IMR-90 (cell line): Measurements from ENCODE around the gene SLC25A19. TPM values are rescaled to one million over a fixed set of nuclear protein-coding genes. Genes with fewer than 3 reads are reported as not detected.

ENCODE experiments used
- ATAC-seq: fragments of 200-7000 bp; cut with Tn5 transposase; 2 replicates; pipeline ENCODE4 v1.9.1; 2020; ENCODE audit warnings: low read depth, mild to moderate bottlenecking, moderate library complexity
- BruUV-seq: library from RNA; stranded (reverse); fragments of 400-500 nt; replicated peaks from 2 replicates; lab custom pipeline; 2021; lab: Mats Ljungman, UMichigan
- CTCF ChIA-PET: fragments of 300-600 bp; formaldehyde crosslinking; extraction: SDS; loops from one replicate; lab custom pipeline; 2021; ENCODE audit warnings: antibody characterized with exemption; lab: Yijun Ruan, JAX
- POLR2A ChIA-PET: fragments of 300-600 bp; sonication (Branson Sonifier 250); formaldehyde crosslinking; loops from one replicate; lab custom pipeline; 2022; ENCODE audit warnings: antibody characterized with exemption; ENCODE audit not compliant: unreplicated experiment; lab: Charles Lee
- DNase-seq: peaks from one replicate; pipeline ENCODE4 v3.0.0; 2013
- H2AFZ ChIP-seq: replicated peaks from 2 replicates; pipeline ENCODE3; 2013; ENCODE audit warnings: low read length, mild to moderate bottlenecking; ENCODE audit not compliant: poor library complexity
- H2AK5ac ChIP-seq: 2 replicates; pipeline ENCODE4 v1.6.1; 2013; ENCODE audit warnings: low read depth, low read length, inconsistent platforms
- H2AK9ac ChIP-seq: replicated peaks from 2 replicates; pipeline ENCODE3; 2013; ENCODE audit warnings: mild to moderate bottlenecking, low read depth, low read length, moderate library complexity; ENCODE audit not compliant: poor library complexity
- H2BK120ac ChIP-seq: 2 replicates; pipeline ENCODE4 v1.6.1; 2013; ENCODE audit warnings: low read depth, low read length, inconsistent platforms
- H2BK15ac ChIP-seq: 3 replicates; pipeline ENCODE4 v1.6.1; 2013; ENCODE audit warnings: low read depth, low read length, inconsistent platforms
- H2BK20ac ChIP-seq: 2 replicates; pipeline ENCODE4 v1.6.1; 2013; ENCODE audit warnings: low read depth, mild to moderate bottlenecking, inconsistent platforms, low read length, moderate library complexity
- H2BK5ac ChIP-seq: 2 replicates; pipeline ENCODE4 v1.6.1; 2013; ENCODE audit warnings: mild to moderate bottlenecking, low read depth, low read length, inconsistent platforms; ENCODE audit not compliant: poor library complexity, severe bottlenecking
- H3K14ac ChIP-seq: replicated peaks from 2 replicates; pipeline ENCODE4 v1.6.1; 2013; ENCODE audit warnings: low read depth, low read length, inconsistent platforms
- H3K18ac ChIP-seq: 2 replicates; pipeline ENCODE4 v1.6.1; 2013; ENCODE audit warnings: low read depth, low read length, control low read depth
- H3K23ac ChIP-seq: 2 replicates; pipeline ENCODE4 v1.6.1; 2013; ENCODE audit warnings: low read depth, low read length, inconsistent platforms
- H3K27ac ChIP-seq: 2 replicates; pipeline ENCODE4 v1.5.1; 2013; ENCODE audit warnings: mild to moderate bottlenecking, control low read depth, low read length; ENCODE audit not compliant: insufficient read depth
- H3K27me3 ChIP-seq: 2 replicates; pipeline ENCODE4 v1.6.1; 2013; ENCODE audit warnings: low read length; ENCODE audit not compliant: control insufficient read depth, insufficient read depth
- H3K36me3 ChIP-seq: 2 replicates; pipeline ENCODE4 v1.6.1; 2013; ENCODE audit warnings: low read length, mixed read lengths; ENCODE audit not compliant: control insufficient read depth, insufficient read depth
- H3K4ac ChIP-seq: 2 replicates; pipeline ENCODE4 v1.6.1; 2013; ENCODE audit warnings: low read depth, low read length, inconsistent platforms
- H3K4me1 ChIP-seq: 2 replicates; pipeline ENCODE4 v1.6.1; 2013; ENCODE audit warnings: low read length, mixed read lengths; ENCODE audit not compliant: control insufficient read depth, insufficient read depth
- H3K4me2 ChIP-seq: 2 replicates; pipeline ENCODE4 v1.6.1; 2013; ENCODE audit warnings: low read depth, mild to moderate bottlenecking, control low read depth, low read length, moderate library complexity
- H3K4me3 ChIP-seq: 2 replicates; pipeline ENCODE4 v1.5.1; 2013; ENCODE audit warnings: low read depth, mild to moderate bottlenecking, control low read depth, low read length, moderate library complexity; ENCODE audit not compliant: insufficient read depth
- H3K56ac ChIP-seq: 2 replicates; pipeline ENCODE4 v1.6.1; 2013; ENCODE audit warnings: low read length, inconsistent platforms; ENCODE audit not compliant: insufficient read depth; ENCODE audit errors: extremely low read depth
- H3K79me1 ChIP-seq, 2 experiments: 2 replicates each; pipeline ENCODE4 v1.6.1; 2013; ENCODE audit warnings: low read length in 2 of 2, inconsistent platforms in 1 of 2, low read depth in 1 of 2
- H3K9ac ChIP-seq: 2 replicates; pipeline ENCODE4 v1.6.1; 2013; ENCODE audit warnings: low read depth, low read length, control low read depth
- H3K9me1 ChIP-seq: 2 replicates; pipeline ENCODE4 v1.6.1; 2013; ENCODE audit warnings: low read length, inconsistent platforms; ENCODE audit not compliant: insufficient read depth
- H3K9me3 ChIP-seq: 2 replicates; pipeline ENCODE4 v1.6.1; 2013; ENCODE audit warnings: low read length; ENCODE audit not compliant: control insufficient read depth, insufficient read depth
- H4K20me1 ChIP-seq: 2 replicates; pipeline ENCODE4 v1.6.1; 2013; ENCODE audit warnings: low read length, inconsistent platforms; ENCODE audit not compliant: insufficient read depth
- H4K5ac ChIP-seq: 2 replicates; pipeline ENCODE4 v1.6.1; 2013; ENCODE audit warnings: mild to moderate bottlenecking, low read depth, low read length, control low read depth
- H4K8ac ChIP-seq, 2 experiments: 2 replicates each; pipeline ENCODE4 v1.6.1; 2013; ENCODE audit warnings: low read depth in 2 of 2, low read length in 2 of 2, control low read depth in 1 of 2, inconsistent platforms in 1 of 2
- H4K91ac ChIP-seq: 2 replicates; pipeline ENCODE4 v1.6.1; 2013; ENCODE audit warnings: low read depth, low read length, inconsistent platforms; ENCODE audit not compliant: insufficient read depth
- BHLHE40 ChIP-seq: fragments of 150-350 bp; IDR thresholded peaks from 2 replicates; pipeline ENCODE4 v1.6.1; 2016; ENCODE audit warnings: mild to moderate bottlenecking, low read depth, low read length
- CEBPB ChIP-seq: IDR thresholded peaks from 2 replicates; pipeline ENCODE4 v1.6.1; 2012; ENCODE audit warnings: low read depth, low read length, improper control_type of control experiment
- FOS ChIP-seq: fragments of 150-350 bp; IDR thresholded peaks from 2 replicates; pipeline ENCODE4 v1.6.1; 2016; ENCODE audit warnings: low read depth, low read length
- MAFK ChIP-seq: IDR thresholded peaks from 2 replicates; pipeline ENCODE4 v1.6.1; 2012; ENCODE audit warnings: low read depth, low read length, improper control_type of control experiment
- MAZ ChIP-seq: IDR thresholded peaks from 2 replicates; pipeline ENCODE4 v1.6.1; 2012; ENCODE audit warnings: low read depth, mild to moderate bottlenecking, low read length, improper control_type of control experiment, moderate library complexity, borderline replicate concordance
- MXI1 ChIP-seq: IDR thresholded peaks from 2 replicates; pipeline ENCODE4 v1.6.1; 2012; ENCODE audit warnings: low read depth, mild to moderate bottlenecking, low read length, moderate library complexity, borderline replicate concordance
- NFE2L2 ChIP-seq: fragments of 150-350 bp; IDR thresholded peaks from 2 replicates; pipeline ENCODE4 v1.6.1; 2016; ENCODE audit warnings: low read depth, mild to moderate bottlenecking, low read length
- RAD21 ChIP-seq: IDR thresholded peaks from 2 replicates; pipeline ENCODE4 v1.6.1; 2012; ENCODE audit warnings: low read length, improper control_type of control experiment
- RCOR1 ChIP-seq: IDR thresholded peaks from 2 replicates; pipeline ENCODE4 v1.6.1; 2012; ENCODE audit warnings: mild to moderate bottlenecking, low read length, improper control_type of control experiment; ENCODE audit not compliant: insufficient replicate concordance
- RFX5 ChIP-seq: IDR thresholded peaks from 2 replicates; pipeline ENCODE4 v1.8.0; 2012; ENCODE audit warnings: low read depth, mild to moderate bottlenecking, low read length, moderate library complexity
- WGBS, 2 experiments: methylation state at CpG; one replicate each; pipeline versions ENCODE4 v1.1.5 to v1.1.7; 2013; ENCODE audit warnings: missing lambda C conversion rate in 2 of 2; ENCODE audit not compliant: insufficient read length in 1 of 2; ENCODE audit errors: extremely low coverage in 2 of 2; 5-methylcytosine and 5-hydroxymethylcytosine counted together
- dilution Hi-C: fragments of 300-500 bp; cut with HindIII; formaldehyde crosslinking; loops from one replicate; pipeline ENCODE4 v1.14.3; 2018; ENCODE audit warnings: low sequenced_read_pairs; ENCODE audit not compliant: unreplicated experiment
- in situ Hi-C: fragments of 300-500 bp; cut with MboI; formaldehyde crosslinking; loops from 3 replicates; pipeline ENCODE4 v1.14.3; 2019; ENCODE audit warnings: low sequenced_read_pairs, inconsistent platforms, mixed read lengths
- intact Hi-C: fragments of 100-400 bp; cut with micrococcal nuclease; formaldehyde crosslinking; loops from 2 replicates; pipeline ENCODE4 v1.10.0; 2022
- polyA plus RNA-seq, 3 experiments: library from polyadenylated mRNA; depleted of rRNA; stranded (reverse); fragments of >200 nt; gene quantifications; 2 replicates each; pipeline ENCODE4 v1.2.3, GENCODE V29; 2012; ENCODE audit warnings: low replicate concordance in 1 of 3
- total RNA-seq: library from RNA; depleted of rRNA; stranded (reverse); fragments of >200 nt; gene quantifications from 2 replicates; pipeline ENCODE4 v1.2.3, GENCODE V29; 2012

SLC25A19 gene
- total and polyA plus RNA-seq, 2 of the 4 experiments (the other 2 are of a cell fraction): 9.1 to 9.2 TPM

- Histone ChIP-seq H2AK9ac (no peak overlapping the region), H3K14ac (no peak overlapping the region), H4K8ac (no peak overlapping the region), H3K4me2 (no peak overlapping the region), H2BK15ac (no peak overlapping the region), H3K27me3 (no peaks in the 10 kb centered on the region), H3K18ac (no peak overlapping the region), H2AFZ (no peak overlapping the region), H3K4me1 (no peaks in the 10 kb centered on the region; the same call in 1 of the 2 replicates), H2BK120ac (no peak overlapping the region), H3K9me1 (0 out of 2 replicates have a peak, but pooled peaks cover 3% of the 10 kb centered on the region), H3K9me3 (no peaks in the 10 kb centered on the region), H4K5ac (no peak overlapping the region), H3K27ac (no peak overlapping the region), H3K36me3 (no peaks in the 10 kb centered on the region), H3K79me1 (no peaks in the 10 kb centered on the region), H3K9ac (no peak overlapping the region), H4K91ac (no peak overlapping the region), H3K23ac (no peak overlapping the region), H2BK20ac (no peak overlapping the region), H2AK5ac (no peak overlapping the region), H4K20me1 (no peaks in the 10 kb centered on the region), H3K4me3 (no peak overlapping the region), H3K56ac (no peak overlapping the region), H3K4ac (no peak overlapping the region), H2BK5ac (no peak overlapping the region)
- POLR2A ChIA-PET: no interaction called here
- 83% methylated on average over 2 of the region's 9 CpGs; no CpG with 5 or more reads in 1 of the 2 experiments for WGBS, 2 experiments
- TF ChIP-seq NFE2L2 (no peak), CEBPB (no peak), BHLHE40 (no peak), RCOR1 (no peak), MXI1 (no peak), MAFK (no peak), RAD21 (no peak), FOS (no peak), RFX5 (no peak), MAZ (no peak)
- intact Hi-C loops (no loop called here), dilution Hi-C loops (no loop called here), in situ Hi-C loops (no loop called here)
- CTCF ChIA-PET: no interaction called here
- ATAC-seq (no peak), DNase-seq (no peak)
- no TSS peak for BruUV-seq
Observed at GRCh38 chr17:75301049-75301448, 11.8 kb upstream of the SLC25A19 start.
